C4-2B (cell line): Measurements from ENCODE around the gene JAG2.

ENCODE experiments used
- ZFX ChIP-seq: fragments of 450-650 bp; IDR thresholded peaks from 2 replicates; pipeline ENCODE4 v1.6.1; 2017
- TF ChIP-seq, protein P1 (sequence below): fragments of 450-650 bp; conservative IDR thresholded peaks from 2 replicates; pipeline ENCODE4 v1.5.1; 2017; ENCODE audit warnings: mild to moderate bottlenecking

GRCh38 chr14:105098316-105098715 lies 70.3 kb downstream of the JAG2 start:
- TF ChIP-seq, protein P1, sequence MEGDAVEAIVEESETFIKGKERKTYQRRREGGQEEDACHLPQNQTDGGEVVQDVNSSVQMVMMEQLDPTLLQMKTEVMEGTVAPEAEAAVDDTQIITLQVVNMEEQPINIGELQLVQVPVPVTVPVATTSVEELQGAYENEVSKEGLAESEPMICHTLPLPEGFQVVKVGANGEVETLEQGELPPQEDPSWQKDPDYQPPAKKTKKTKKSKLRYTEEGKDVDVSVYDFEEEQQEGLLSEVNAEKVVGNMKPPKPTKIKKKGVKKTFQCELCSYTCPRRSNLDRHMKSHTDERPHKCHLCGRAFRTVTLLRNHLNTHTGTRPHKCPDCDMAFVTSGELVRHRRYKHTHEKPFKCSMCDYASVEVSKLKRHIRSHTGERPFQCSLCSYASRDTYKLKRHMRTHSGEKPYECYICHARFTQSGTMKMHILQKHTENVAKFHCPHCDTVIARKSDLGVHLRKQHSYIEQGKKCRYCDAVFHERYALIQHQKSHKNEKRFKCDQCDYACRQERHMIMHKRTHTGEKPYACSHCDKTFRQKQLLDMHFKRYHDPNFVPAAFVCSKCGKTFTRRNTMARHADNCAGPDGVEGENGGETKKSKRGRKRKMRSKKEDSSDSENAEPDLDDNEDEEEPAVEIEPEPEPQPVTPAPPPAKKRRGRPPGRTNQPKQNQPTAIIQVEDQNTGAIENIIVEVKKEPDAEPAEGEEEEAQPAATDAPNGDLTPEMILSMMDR = no peak
- no peak for TF ChIP-seq ZFX
